ENCODE data around the gene RUFY2. TPM values are rescaled to one million over a fixed set of nuclear protein-coding genes. Genes with fewer than 3 reads are reported as not detected.

Gene RUFY2
- total and polyA plus RNA-seq, 4 donors: 1.6 to 11.2 (median 7.7) TPM

DNA sequence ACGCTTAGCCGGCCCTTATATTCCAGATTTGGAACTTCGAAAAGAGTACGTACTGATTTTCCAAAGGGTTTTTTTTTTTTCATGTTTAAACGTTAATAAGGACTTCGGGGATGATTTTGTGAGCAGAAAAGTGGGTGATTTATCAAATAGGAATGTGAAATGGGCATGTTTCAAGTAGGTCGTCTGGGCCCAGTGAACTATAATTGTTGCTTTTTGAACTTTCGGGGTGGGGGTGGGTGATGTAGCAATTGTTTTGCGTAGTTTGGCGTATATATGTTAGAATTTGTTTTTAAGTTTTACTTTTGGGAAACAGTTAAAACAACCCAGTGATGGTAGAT lies 74.0 kb downstream of the RUFY2 start:
- peak overlapping the region; percentile 88 to 98 (median 94) for H3K4me3 ChIP-seq (ENCODE audit: low read depth in 1 of 3, low read length in 3 of 3)
- peak overlapping the region; percentile 89 to 99 for H3K9ac ChIP-seq (ENCODE audit: low read depth in 1 of 2, low read length in 2 of 2)
- H3K27me3 ChIP-seq (ENCODE audit: control insufficient read depth in 4 of 4, insufficient read depth in 4 of 4, low read length in 3 of 4): no peaks in the 10 kb centered on the region
- no peak for DNase-seq (ENCODE audit: low spot score)
- peaks cover 0 to 2% (median 0%) of the 10 kb centered on the region in 4 donors for H3K36me3 ChIP-seq (ENCODE audit: control insufficient read depth in 4 of 4, insufficient read depth in 3 of 4, low read depth in 1 of 4, low read length in 3 of 4)
- no peaks in the 10 kb centered on the region for H3K9me3 ChIP-seq (ENCODE audit: control insufficient read depth in 4 of 4, low read length in 3 of 4)
- peak overlapping the region; percentile 94 to 98 for H3K27ac ChIP-seq (ENCODE audit: low read depth in 1 of 2, low read length in 2 of 2)
- H3K4me1 ChIP-seq (ENCODE audit: control insufficient read depth in 4 of 4, insufficient read depth in 4 of 4, low read length in 3 of 4): peaks cover 8 to 57% (median 39%) of the 10 kb centered on the region in 4 donors
- TF ChIP-seq HNF4A (conservative IDR thresholded peaks at IDR 0.05): peak in 1 of 2 donors; percentile 17
- TF ChIP-seq, protein P1, sequence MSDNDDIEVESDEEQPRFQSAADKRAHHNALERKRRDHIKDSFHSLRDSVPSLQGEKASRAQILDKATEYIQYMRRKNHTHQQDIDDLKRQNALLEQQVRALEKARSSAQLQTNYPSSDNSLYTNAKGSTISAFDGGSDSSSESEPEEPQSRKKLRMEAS (IDR thresholded peaks at IDR 0.05): no peak
- under 1% methylated on average over 10 of the region's 10 CpGs for WGBS

DNA sequence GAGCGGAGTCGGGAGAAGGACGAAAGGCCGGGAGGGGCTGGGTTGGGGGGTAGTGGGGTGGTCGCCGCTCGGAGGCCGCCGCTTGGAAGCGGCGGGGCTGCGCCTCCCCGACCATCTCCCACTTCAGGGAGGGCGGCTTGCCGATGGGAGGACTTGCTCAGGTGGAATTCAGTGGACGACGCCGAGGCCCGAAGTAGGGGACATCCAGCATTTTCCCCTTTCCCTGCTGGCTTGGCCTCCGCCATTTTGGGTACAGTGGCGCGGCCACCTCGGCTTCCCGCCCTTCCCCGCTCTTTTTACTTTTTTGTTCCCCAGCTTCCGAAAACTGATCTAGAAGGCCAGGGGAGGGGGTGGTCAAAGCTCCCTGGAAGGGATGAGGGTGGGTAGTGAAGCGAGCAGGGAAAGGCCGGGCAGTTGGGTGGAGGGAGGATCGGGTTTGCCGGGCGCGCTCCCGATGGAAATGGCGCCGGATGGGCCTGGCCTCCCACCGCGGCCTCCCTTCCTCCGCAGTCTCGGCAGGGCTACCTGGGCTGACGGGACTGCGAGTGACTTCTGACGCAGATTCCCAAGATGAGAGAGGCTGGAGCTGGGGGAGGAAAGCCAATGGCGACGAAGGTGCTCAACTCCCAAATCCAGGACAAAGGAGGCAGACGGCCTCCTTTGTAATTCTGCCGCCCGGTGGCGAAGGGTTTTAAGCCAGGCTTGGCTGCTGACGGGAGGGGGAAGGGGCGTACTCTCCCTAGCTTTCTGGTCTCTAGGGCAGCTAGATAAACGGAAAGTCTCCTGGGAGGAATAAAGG lies 74.6 kb downstream of the RUFY2 start, which contains the start of gene PBLD:
TSS of gene PBLD (minus strand) at position 670 of the 799 bp plus-strand sequence. CDS start 26,084 bp downstream, outside the sequence.
- Histone ChIP-seq H3K4me3 (ENCODE audit: low read depth in 1 of 3, low read length in 3 of 3) (peak within 1 kb of the TSS; percentile 88 to 98 (median 94)), H3K9me3 (ENCODE audit: control insufficient read depth in 4 of 4, low read length in 3 of 4) (no peaks in the 10 kb centered on the region), H3K9ac (ENCODE audit: low read depth in 1 of 2, low read length in 2 of 2) (peak within 1 kb of the TSS; percentile 89 to 99), H3K27ac (ENCODE audit: low read depth in 1 of 2, low read length in 2 of 2) (peak within 1 kb of the TSS; percentile 94 to 98), H3K27me3 (ENCODE audit: control insufficient read depth in 4 of 4, insufficient read depth in 4 of 4, low read length in 3 of 4) (no peaks in the 10 kb centered on the region), H3K36me3 (ENCODE audit: control insufficient read depth in 4 of 4, insufficient read depth in 3 of 4, low read depth in 1 of 4, low read length in 3 of 4) (peaks cover 0 to 2% (median 0%) of the 10 kb centered on the region in 4 donors), H3K4me1 (ENCODE audit: control insufficient read depth in 4 of 4, insufficient read depth in 4 of 4, low read length in 3 of 4) (peaks cover 8 to 56% (median 35%) of the 10 kb centered on the region in 4 donors)
- WGBS: under 1% methylated on average over 51 of the region's 51 CpGs
- TF ChIP-seq, protein P2, sequence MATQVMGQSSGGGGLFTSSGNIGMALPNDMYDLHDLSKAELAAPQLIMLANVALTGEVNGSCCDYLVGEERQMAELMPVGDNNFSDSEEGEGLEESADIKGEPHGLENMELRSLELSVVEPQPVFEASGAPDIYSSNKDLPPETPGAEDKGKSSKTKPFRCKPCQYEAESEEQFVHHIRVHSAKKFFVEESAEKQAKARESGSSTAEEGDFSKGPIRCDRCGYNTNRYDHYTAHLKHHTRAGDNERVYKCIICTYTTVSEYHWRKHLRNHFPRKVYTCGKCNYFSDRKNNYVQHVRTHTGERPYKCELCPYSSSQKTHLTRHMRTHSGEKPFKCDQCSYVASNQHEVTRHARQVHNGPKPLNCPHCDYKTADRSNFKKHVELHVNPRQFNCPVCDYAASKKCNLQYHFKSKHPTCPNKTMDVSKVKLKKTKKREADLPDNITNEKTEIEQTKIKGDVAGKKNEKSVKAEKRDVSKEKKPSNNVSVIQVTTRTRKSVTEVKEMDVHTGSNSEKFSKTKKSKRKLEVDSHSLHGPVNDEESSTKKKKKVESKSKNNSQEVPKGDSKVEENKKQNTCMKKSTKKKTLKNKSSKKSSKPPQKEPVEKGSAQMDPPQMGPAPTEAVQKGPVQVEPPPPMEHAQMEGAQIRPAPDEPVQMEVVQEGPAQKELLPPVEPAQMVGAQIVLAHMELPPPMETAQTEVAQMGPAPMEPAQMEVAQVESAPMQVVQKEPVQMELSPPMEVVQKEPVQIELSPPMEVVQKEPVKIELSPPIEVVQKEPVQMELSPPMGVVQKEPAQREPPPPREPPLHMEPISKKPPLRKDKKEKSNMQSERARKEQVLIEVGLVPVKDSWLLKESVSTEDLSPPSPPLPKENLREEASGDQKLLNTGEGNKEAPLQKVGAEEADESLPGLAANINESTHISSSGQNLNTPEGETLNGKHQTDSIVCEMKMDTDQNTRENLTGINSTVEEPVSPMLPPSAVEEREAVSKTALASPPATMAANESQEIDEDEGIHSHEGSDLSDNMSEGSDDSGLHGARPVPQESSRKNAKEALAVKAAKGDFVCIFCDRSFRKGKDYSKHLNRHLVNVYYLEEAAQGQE (IDR thresholded peaks at IDR 0.05): no peak
- TF ChIP-seq FOXA1 (IDR thresholded peaks at IDR 0.05) (no peak), YY1 (IDR thresholded peaks at IDR 0.05) (peak; percentile 98), HNF4G (IDR thresholded peaks at IDR 0.05) (no peak), RAD21 (IDR thresholded peaks at IDR 0.05) (peak; percentile 59 to 61), HNF4A (conservative IDR thresholded peaks at IDR 0.05) (no peak), SP1 (IDR thresholded peaks at IDR 0.05) (peak; percentile 24), TAF1 (conservative IDR thresholded peaks at IDR 0.05) (peak; percentile 71), RXRA (IDR thresholded peaks at IDR 0.05) (peak in 1 of 2 donors; percentile 16)
- TF ChIP-seq, protein P3, sequence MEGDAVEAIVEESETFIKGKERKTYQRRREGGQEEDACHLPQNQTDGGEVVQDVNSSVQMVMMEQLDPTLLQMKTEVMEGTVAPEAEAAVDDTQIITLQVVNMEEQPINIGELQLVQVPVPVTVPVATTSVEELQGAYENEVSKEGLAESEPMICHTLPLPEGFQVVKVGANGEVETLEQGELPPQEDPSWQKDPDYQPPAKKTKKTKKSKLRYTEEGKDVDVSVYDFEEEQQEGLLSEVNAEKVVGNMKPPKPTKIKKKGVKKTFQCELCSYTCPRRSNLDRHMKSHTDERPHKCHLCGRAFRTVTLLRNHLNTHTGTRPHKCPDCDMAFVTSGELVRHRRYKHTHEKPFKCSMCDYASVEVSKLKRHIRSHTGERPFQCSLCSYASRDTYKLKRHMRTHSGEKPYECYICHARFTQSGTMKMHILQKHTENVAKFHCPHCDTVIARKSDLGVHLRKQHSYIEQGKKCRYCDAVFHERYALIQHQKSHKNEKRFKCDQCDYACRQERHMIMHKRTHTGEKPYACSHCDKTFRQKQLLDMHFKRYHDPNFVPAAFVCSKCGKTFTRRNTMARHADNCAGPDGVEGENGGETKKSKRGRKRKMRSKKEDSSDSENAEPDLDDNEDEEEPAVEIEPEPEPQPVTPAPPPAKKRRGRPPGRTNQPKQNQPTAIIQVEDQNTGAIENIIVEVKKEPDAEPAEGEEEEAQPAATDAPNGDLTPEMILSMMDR (IDR thresholded peaks at IDR 0.05; ENCODE audit: low read depth, low read length, missing input control): peak; percentile 28
- peak; percentile 72 for DNase-seq (ENCODE audit: low spot score)

All from liver (tissue), 9 donors.